Testis (tissue), 3 donors: ENCODE measurements around the gene PRPS1. TPM values are rescaled to one million over a fixed set of nuclear protein-coding genes. Genes with fewer than 3 reads are reported as not detected.

Experiments used
- DNase-seq: peaks from one replicate; pipeline ENCODE4 v3.0.0-alpha.2; 2019
- H3K27ac ChIP-seq, 2 donors: fragments of 200-600 bp; sonication (generic); one replicate each; pipeline ENCODE4 v1.5.1; 2019
- H3K27me3 ChIP-seq: fragments of 200-600 bp; sonication (generic); one replicate; pipeline ENCODE4 v1.5.1; 2019
- H3K36me3 ChIP-seq: fragments of 200-600 bp; sonication (generic); one replicate; pipeline ENCODE4 v1.5.1; 2017; ENCODE audit warnings: low read depth; ENCODE audit errors: missing control alignments
- H3K4me1 ChIP-seq: fragments of 200-600 bp; sonication (generic); one replicate; pipeline ENCODE4 v1.5.1; 2019
- H3K4me3 ChIP-seq, 2 donors: fragments of 200-600 bp; sonication (generic); one replicate each; pipeline ENCODE4 v1.5.1; 2017 to 2019
- H3K9me3 ChIP-seq: fragments of 200-600 bp; sonication (generic); one replicate; pipeline ENCODE4 v1.5.1; 2017
- POLR2A ChIP-seq: fragments of 450-650 bp; IDR thresholded peaks from one replicate; pipeline ENCODE4 v1.6.1; 2017; ENCODE audit warnings: antibody characterized with exemption, mild to moderate bottlenecking, moderate library complexity
- WGBS, 2 donors: methylation state at CpG; one replicate each; pipeline ENCODE4 v1.1.5; 2018; 5-methylcytosine and 5-hydroxymethylcytosine counted together
- intact Hi-C: fragments of 100-400 bp; cut with DNase I; formaldehyde crosslinking; loops from one replicate; pipeline ENCODE4 v1.15.1; 2023; ENCODE audit warnings: low total_unique reads
- polyA plus RNA-seq: library from polyadenylated mRNA; stranded (reverse); fragments of 350-450 nt; fragmentation: Illumina TruSeq; extraction: RNeasy Lipid Tissue Mini Kit (QIAGEN cat#74804); gene quantifications from one replicate; pipeline ENCODE4 v1.2.3, GENCODE V29; 2014; ENCODE audit warnings: low read depth, low replicate concordance; ENCODE audit not compliant: insufficient read depth
- total RNA-seq, 2 donors: library from RNA; depleted of rRNA; stranded (reverse); fragments of >200 nt; gene quantifications; one replicate each; pipeline ENCODE4 v1.2.3, GENCODE V29; 2016
- TF ChIP-seq, protein P1 (sequence below), 3 experiments: fragments of 450-650 bp in 2 of 3; fragments of 200-600 bp in 1 of 3; sonication (generic) in 1 of 3; IDR thresholded peaks; one replicate each; pipeline ENCODE4 v1.5.1; 2016 to 2019; ENCODE audit warnings: antibody characterized with exemption in 3 of 3, mild to moderate bottlenecking in 2 of 3, moderate library complexity in 1 of 3

PRPS1 gene
- total and polyA plus RNA-seq, 3 donors from 2014 or later, result 32.7 to 39.3 (median 38.7) TPM

- intact Hi-C loops, result no loop called here
- no peak overlapping the region for H3K27ac ChIP-seq
- no peak for DNase-seq
- 75 to 94% methylated on average over 2 to 5 of the region's 5 CpGs for WGBS, 2 donors
- no peaks in the 10 kb centered on the region for H3K4me1 ChIP-seq
- H3K4me3 ChIP-seq, result no peak overlapping the region
- no peaks in the 10 kb centered on the region for H3K9me3 ChIP-seq
- H3K36me3 ChIP-seq, result no peaks in the 10 kb centered on the region
- TF ChIP-seq, protein P1, sequence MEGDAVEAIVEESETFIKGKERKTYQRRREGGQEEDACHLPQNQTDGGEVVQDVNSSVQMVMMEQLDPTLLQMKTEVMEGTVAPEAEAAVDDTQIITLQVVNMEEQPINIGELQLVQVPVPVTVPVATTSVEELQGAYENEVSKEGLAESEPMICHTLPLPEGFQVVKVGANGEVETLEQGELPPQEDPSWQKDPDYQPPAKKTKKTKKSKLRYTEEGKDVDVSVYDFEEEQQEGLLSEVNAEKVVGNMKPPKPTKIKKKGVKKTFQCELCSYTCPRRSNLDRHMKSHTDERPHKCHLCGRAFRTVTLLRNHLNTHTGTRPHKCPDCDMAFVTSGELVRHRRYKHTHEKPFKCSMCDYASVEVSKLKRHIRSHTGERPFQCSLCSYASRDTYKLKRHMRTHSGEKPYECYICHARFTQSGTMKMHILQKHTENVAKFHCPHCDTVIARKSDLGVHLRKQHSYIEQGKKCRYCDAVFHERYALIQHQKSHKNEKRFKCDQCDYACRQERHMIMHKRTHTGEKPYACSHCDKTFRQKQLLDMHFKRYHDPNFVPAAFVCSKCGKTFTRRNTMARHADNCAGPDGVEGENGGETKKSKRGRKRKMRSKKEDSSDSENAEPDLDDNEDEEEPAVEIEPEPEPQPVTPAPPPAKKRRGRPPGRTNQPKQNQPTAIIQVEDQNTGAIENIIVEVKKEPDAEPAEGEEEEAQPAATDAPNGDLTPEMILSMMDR (IDR thresholded peaks at IDR 0.05), result no peak
- TF ChIP-seq POLR2A, result no peak
- H3K27me3 ChIP-seq, result no peaks in the 10 kb centered on the region
Measured at GRCh38 chrX:107656978-107657377, 28.7 kb downstream of the PRPS1 start.

GRCh38 chrX:107658660-107659059, 30.4 kb downstream of the PRPS1 start:
- intact Hi-C loops, result no loop called here
- Histone ChIP-seq H3K4me3 (no peak overlapping the region), H3K4me1 (no peaks in the 10 kb centered on the region), H3K27ac (no peak overlapping the region), H3K27me3 (no peaks in the 10 kb centered on the region), H3K36me3 (no peaks in the 10 kb centered on the region), H3K9me3 (no peaks in the 10 kb centered on the region)
- TF ChIP-seq, protein P1 (IDR thresholded peaks at IDR 0.05), result no peak
- TF ChIP-seq POLR2A, result no peak
- DNase-seq, result no peak
- WGBS, 2 donors, result 83 to 90% methylated on average over 4 to 5 of the region's 5 CpGs

GRCh38 chrX:107659286-107659685, 31.0 kb downstream of the PRPS1 start:
- Histone ChIP-seq H3K4me1 (no peaks in the 10 kb centered on the region), H3K27ac (no peak overlapping the region), H3K9me3 (no peaks in the 10 kb centered on the region), H3K36me3 (no peaks in the 10 kb centered on the region), H3K27me3 (no peaks in the 10 kb centered on the region), H3K4me3 (no peak overlapping the region)
- 53 to 68% methylated on average over 3 to 4 of the region's 4 CpGs for WGBS, 2 donors
- intact Hi-C loops, result no loop called here
- no peak for DNase-seq
- TF ChIP-seq, protein P1 (IDR thresholded peaks at IDR 0.05), result no peak
- TF ChIP-seq POLR2A, result no peak

GRCh38 chrX:107659768-107660167, 31.5 kb downstream of the PRPS1 start:
- WGBS, 2 donors, result 69 to 73% methylated on average over 1 of the region's 1 CpG
- intact Hi-C loops, result no loop called here
- no peaks in the 10 kb centered on the region for H3K36me3 ChIP-seq
- no peak for DNase-seq
- TF ChIP-seq, protein P1 (IDR thresholded peaks at IDR 0.05), result peak; percentile 39 to 62 (median 61)
- TF ChIP-seq POLR2A, result no peak
- no peaks in the 10 kb centered on the region for H3K4me1 ChIP-seq
- H3K27ac ChIP-seq, result no peak overlapping the region
- H3K4me3 ChIP-seq, result no peak overlapping the region
- no peaks in the 10 kb centered on the region for H3K9me3 ChIP-seq
- H3K27me3 ChIP-seq, result no peaks in the 10 kb centered on the region

GRCh38 chrX:107662145-107662544, 33.8 kb downstream of the PRPS1 start:
- no peak for TF ChIP-seq POLR2A
- TF ChIP-seq, protein P1 (IDR thresholded peaks at IDR 0.05), result no peak
- H3K4me1 ChIP-seq, result no peaks in the 10 kb centered on the region

More at GRCh38 chrX:107662145-107662544, 33.8 kb downstream of the PRPS1 start:
- H3K36me3 ChIP-seq, result no peaks in the 10 kb centered on the region
- H3K4me3 ChIP-seq, result no peak overlapping the region
- no peak overlapping the region for H3K27ac ChIP-seq
- intact Hi-C loops, result no loop called here
- WGBS, 2 donors, result 40 to 61% methylated on average over 3 of the region's 3 CpGs
- no peaks in the 10 kb centered on the region for H3K27me3 ChIP-seq
- H3K9me3 ChIP-seq, result no peaks in the 10 kb centered on the region
- no peak for DNase-seq
